Activated CD4-positive, alpha-beta T cell treated with anti-CD3 and anti-CD28 coated beads, Interleukin-2, amount 10 ng/mL, durations not matched to agents 7 days and 5 days (primary cell): ENCODE measurements around the gene ARCN1. TPM values are rescaled to one million over a fixed set of nuclear protein-coding genes. Genes with fewer than 3 reads are reported as not detected.
"Not testable (repeated sequence)": the region's sequence is repeated elsewhere in the genome, so short reads cannot be mapped to it uniquely, and the experiment has no call there.

Experiments used
- CTCF ChIA-PET: fragments of 350-600 bp; sonication (Branson Sonifier 250); formaldehyde crosslinking; loops from one replicate; lab custom pipeline; 2021; ENCODE audit warnings: antibody characterized with exemption; lab: Charles Lee
- POLR2A ChIA-PET: fragments of 350-600 bp; sonication (Branson Sonifier 250); formaldehyde crosslinking; loops from one replicate; lab custom pipeline; 2021; ENCODE audit warnings: antibody characterized with exemption; lab: Charles Lee
- DNase-seq: peaks from one replicate; pipeline ENCODE4 v3.0.0-alpha.2; 2020
- H3K27ac Mint-ChIP-seq: one replicate; pipeline ENCODE4 v1.8.0; 2021; ENCODE audit warnings: mild to moderate bottlenecking, moderate library complexity, mixed read lengths
- H3K27me3 Mint-ChIP-seq: one replicate; pipeline ENCODE4 v1.8.0; 2021; ENCODE audit warnings: mixed read lengths
- H3K36me3 Mint-ChIP-seq: one replicate; pipeline ENCODE4 v1.8.0; 2021; ENCODE audit warnings: low read depth, mixed read lengths
- H3K4me1 Mint-ChIP-seq: one replicate; pipeline ENCODE4 v1.8.0; 2021; ENCODE audit warnings: mixed read lengths
- H3K4me3 Mint-ChIP-seq: one replicate; pipeline ENCODE4 v1.8.0; 2021; ENCODE audit warnings: mild to moderate bottlenecking, moderate library complexity, mixed read lengths
- H3K9me3 Mint-ChIP-seq: one replicate; pipeline ENCODE4 v1.8.0; 2021; ENCODE audit warnings: mixed read lengths
- total RNA-seq, 2 experiments: library from RNA; stranded (reverse); gene quantifications; one replicate each; pipeline ENCODE4 v1.2.3, GENCODE V29; 2021

Gene ARCN1
- total RNA-seq, 2 experiments from 2014 or later, result 113 to 128 TPM

- ChIA-PET POLR2A (no interaction called here), CTCF (no interaction called here)
- Mint-ChIP-seq H3K9me3 (no peaks in the 10 kb centered on the region), H3K4me1 (peaks cover 16% of the 10 kb centered on the region), H3K36me3 (no peaks in the 10 kb centered on the region), H3K4me3 (no peak overlapping the region), H3K27me3 (no peaks in the 10 kb centered on the region), H3K27ac (no peak overlapping the region)
- no peak for DNase-seq
Measured at GRCh38 chr11:118560806-118561205, 11.4 kb upstream of the ARCN1 start.

DNA sequence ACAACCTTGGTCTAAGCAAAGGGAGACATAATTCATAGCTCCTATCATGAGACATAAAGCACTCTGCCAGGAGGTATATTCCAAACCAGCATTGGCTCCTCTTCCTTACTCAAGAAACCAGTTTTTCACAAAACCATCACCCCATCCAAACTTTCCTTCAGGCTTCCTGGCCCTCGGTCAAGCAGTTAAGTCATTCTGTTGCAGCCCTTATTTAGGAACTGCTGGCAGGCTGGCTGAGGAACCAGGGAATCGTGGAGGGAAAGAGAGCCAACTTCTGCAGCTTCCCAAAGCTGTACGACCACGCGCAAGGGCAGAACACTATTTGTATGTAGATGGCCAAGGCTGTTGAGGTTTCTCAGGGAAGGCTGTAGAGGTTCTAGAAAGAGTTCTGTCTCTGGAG, 7.2 kb upstream of the ARCN1 start:
- H3K36me3 Mint-ChIP-seq, result no peaks in the 10 kb centered on the region
- ChIA-PET POLR2A (no interaction called here), CTCF (no interaction called here)
- H3K4me3 Mint-ChIP-seq, result peak overlapping the region; percentile 92
- H3K9me3 Mint-ChIP-seq, result no peaks in the 10 kb centered on the region
- DNase-seq, result no peak
- no peaks in the 10 kb centered on the region for H3K27me3 Mint-ChIP-seq
- peaks cover 21% of the 10 kb centered on the region for H3K4me1 Mint-ChIP-seq
- H3K27ac Mint-ChIP-seq, result peak overlapping the region; percentile 28

DNA sequence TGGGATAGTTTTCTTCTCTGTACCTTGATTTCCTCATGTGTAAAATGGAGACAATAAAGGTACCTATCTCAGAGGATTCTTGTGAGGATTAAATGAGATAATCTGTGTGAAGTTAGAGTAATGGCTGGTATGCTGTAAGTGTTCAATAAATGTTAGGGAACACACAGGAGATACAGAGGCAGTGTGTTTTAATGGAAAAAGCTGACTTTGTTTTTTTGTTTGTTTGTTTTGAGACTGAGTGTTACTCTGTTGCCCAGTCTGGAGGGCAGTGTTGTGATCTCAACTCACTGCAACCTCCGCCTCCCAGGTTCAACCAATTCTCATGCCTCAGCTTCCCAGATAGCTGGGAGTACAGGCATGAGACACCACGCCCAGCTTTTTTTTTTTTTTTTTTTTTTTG, 2.5 kb upstream of the ARCN1 start:
- H3K9me3 Mint-ChIP-seq, result no peaks in the 10 kb centered on the region
- ChIA-PET POLR2A (interaction anchor here (0.7 kb wide), 1 partner anchor 155 kb away, joined by 5 read pairs; no protein-coding TSS in a partner anchor), CTCF (interaction anchor here (1.7 kb wide), 1 partner anchor 23 kb away, joined by 3 read pairs; no protein-coding TSS in a partner anchor)
- H3K4me3 Mint-ChIP-seq, result no peak overlapping the region
- H3K27ac Mint-ChIP-seq, result no peak overlapping the region
- peaks cover 37% of the 10 kb centered on the region for H3K4me1 Mint-ChIP-seq
- H3K36me3 Mint-ChIP-seq, result no peaks in the 10 kb centered on the region
- no peak for DNase-seq
- no peaks in the 10 kb centered on the region for H3K27me3 Mint-ChIP-seq

DNA sequence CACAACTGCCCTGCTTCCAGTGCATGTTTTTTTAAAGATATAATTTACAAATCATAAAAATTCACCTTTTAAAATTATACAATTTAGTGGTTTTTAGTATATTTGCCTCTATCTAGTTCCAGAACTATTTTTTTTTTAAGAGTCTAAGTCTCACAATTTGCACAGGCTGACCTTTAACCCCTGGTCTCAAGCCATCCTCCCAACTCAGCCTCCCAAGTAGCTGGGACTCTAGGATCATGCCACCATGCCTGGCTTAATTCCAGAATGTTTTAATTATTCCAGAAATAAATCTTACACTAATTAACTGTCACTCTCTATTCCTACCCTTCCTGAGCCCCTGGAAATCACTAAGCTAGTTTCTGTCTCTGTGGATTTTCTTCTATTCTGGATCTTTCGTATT, 1.4 kb upstream of the ARCN1 start:
- H3K9me3 Mint-ChIP-seq, result no peaks in the 10 kb centered on the region
- ChIA-PET CTCF (interaction anchor here (1.7 kb wide), 1 partner anchor 22 kb away, joined by 3 read pairs; no protein-coding TSS in a partner anchor), POLR2A (no interaction called here)
- peaks cover 7% of the 10 kb centered on the region for H3K36me3 Mint-ChIP-seq
- no peak overlapping the region for H3K27ac Mint-ChIP-seq
- no peak overlapping the region for H3K4me3 Mint-ChIP-seq
- no peak for DNase-seq
- H3K4me1 Mint-ChIP-seq, result peaks cover 39% of the 10 kb centered on the region
- H3K27me3 Mint-ChIP-seq, result no peaks in the 10 kb centered on the region

GRCh38 chr11:118571701-118572060, 528 bp upstream of the ARCN1 start:
- peak overlapping the region; percentile 94 for H3K27ac Mint-ChIP-seq
- peaks cover 41% of the 10 kb centered on the region for H3K4me1 Mint-ChIP-seq
- peak; percentile 6 for DNase-seq
- CTCF ChIA-PET, result interaction anchor here (0.7 to 1.2 kb wide), 3 partner anchors 14 to 1466 kb away, joined by 3 to 4 read pairs (median 4); no protein-coding TSS in a partner anchor
- H3K36me3 Mint-ChIP-seq, result peaks cover 12% of the 10 kb centered on the region
- H3K27me3 Mint-ChIP-seq, H3K9me3 Mint-ChIP-seq, POLR2A ChIA-PET: not testable (repeated sequence)
- H3K4me3 Mint-ChIP-seq, result peak overlapping the region; percentile 87

DNA sequence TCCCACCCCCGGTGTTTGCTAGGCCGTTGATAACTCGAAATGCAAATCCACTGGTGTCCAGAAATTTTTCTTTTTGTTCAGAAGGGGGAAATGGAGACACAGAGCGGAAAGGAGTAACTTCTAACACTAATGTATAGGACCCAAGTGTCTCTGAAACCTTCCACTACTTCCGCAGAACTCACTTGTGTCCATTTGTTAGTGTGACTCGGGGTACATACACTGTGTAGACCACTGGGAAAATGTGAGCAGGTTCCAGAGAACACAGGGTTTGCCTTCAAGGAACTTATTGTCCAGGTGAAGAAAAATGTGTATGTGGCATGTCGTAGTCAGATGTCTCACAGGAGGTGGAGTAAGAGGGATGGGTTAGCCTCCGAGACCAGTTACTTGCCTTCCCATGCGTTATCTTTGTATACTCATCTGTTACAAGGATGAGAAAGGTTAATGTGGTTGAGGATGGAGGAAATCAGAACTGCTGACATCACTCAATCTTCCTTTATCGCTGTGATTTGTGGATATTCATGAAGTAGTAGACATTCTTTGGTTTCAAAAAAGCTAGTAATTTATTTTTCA, 857 bp downstream of the ARCN1 start:
- peaks cover 46% of the 10 kb centered on the region for H3K4me1 Mint-ChIP-seq
- H3K36me3 Mint-ChIP-seq, result peaks cover 20% of the 10 kb centered on the region
- DNase-seq, result peak; percentile 39
- no peaks in the 10 kb centered on the region for H3K27me3 Mint-ChIP-seq
- peak overlapping the region; percentile 94 for H3K27ac Mint-ChIP-seq
- CTCF ChIA-PET, result interaction anchor here (1.0 to 1.2 kb wide), 3 partner anchors 15 to 64 kb away, joined by 3 read pairs; no protein-coding TSS in a partner anchor
- POLR2A ChIA-PET, result interaction anchor here (0.7 kb wide), 1 partner anchor 1519 kb away, joined by 3 read pairs; no protein-coding TSS in a partner anchor
- H3K9me3 Mint-ChIP-seq, result no peaks in the 10 kb centered on the region
- H3K4me3 Mint-ChIP-seq, result peak overlapping the region; percentile 87

DNA sequence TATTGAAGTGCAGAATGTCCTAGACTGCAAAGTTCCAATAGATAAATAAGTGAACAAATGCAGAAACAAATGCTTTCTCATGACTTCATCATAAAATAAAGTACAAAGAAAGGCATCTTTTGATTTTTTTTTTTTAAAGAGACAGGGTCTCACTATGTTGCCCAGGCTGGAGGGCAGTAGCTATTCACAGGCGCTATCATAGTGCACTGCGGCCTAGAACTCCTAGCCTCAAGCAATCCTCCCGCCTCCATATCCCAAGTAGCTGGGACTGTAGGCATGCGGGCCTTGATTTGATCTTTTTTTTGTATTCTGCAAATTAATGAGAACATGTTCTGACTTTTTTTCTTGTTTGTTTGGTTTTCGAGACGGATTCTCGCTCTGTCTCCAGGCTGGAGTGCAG, 2.4 kb downstream of the ARCN1 start:
- CTCF ChIA-PET, result no interaction called here
- H3K4me1 Mint-ChIP-seq, result peaks cover 54% of the 10 kb centered on the region
- POLR2A ChIA-PET, result interaction anchor here (0.6 kb wide), 1 partner anchor 183 kb away, joined by 5 read pairs; no protein-coding TSS in a partner anchor
- no peak overlapping the region for H3K27ac Mint-ChIP-seq
- H3K36me3 Mint-ChIP-seq, result peaks cover 25% of the 10 kb centered on the region
- H3K9me3 Mint-ChIP-seq, result no peaks in the 10 kb centered on the region
- H3K27me3 Mint-ChIP-seq, result no peaks in the 10 kb centered on the region
- DNase-seq, result no peak
- peak overlapping the region; percentile 34 for H3K4me3 Mint-ChIP-seq

DNA sequence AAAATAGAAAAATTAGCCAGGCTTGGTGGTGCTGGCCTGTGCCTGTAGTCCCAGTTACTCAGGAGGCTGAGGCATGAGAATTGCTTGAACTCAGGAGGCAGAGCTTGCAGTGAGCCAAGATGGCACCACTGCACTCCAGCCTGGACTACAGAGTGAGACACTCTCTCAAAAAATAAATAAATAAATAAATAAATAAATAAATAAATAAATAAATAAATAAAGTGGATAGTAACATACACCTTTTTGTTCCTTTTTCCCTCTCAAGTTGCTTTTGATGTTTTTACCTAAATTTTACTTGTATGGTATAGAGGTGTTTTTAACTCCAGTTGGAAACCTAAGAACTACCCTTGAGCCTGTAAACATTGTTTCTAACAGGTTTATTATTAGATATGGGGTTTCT, 5.8 kb downstream of the ARCN1 start:
- POLR2A ChIA-PET, H3K9me3 Mint-ChIP-seq, CTCF ChIA-PET, H3K4me3 Mint-ChIP-seq, H3K27ac Mint-ChIP-seq, H3K27me3 Mint-ChIP-seq, DNase-seq: not testable (repeated sequence)
- peaks cover 30% of the 10 kb centered on the region for H3K36me3 Mint-ChIP-seq
- H3K4me1 Mint-ChIP-seq, result peaks cover 44% of the 10 kb centered on the region

- Mint-ChIP-seq H3K4me3 (no peak overlapping the region), H3K36me3 (peaks cover 45% of the 10 kb centered on the region), H3K4me1 (peaks cover 18% of the 10 kb centered on the region), H3K27me3 (no peaks in the 10 kb centered on the region), H3K27ac (no peak overlapping the region), H3K9me3 (no peaks in the 10 kb centered on the region)
- CTCF ChIA-PET, result interaction anchor here (1.4 kb wide), 1 partner anchor 29 kb away, joined by 4 read pairs; no protein-coding TSS in a partner anchor
- POLR2A ChIA-PET, result no interaction called here
- DNase-seq, result no peak
Measured at GRCh38 chr11:118581057-118581456, 8.8 kb downstream of the ARCN1 start.

DNA sequence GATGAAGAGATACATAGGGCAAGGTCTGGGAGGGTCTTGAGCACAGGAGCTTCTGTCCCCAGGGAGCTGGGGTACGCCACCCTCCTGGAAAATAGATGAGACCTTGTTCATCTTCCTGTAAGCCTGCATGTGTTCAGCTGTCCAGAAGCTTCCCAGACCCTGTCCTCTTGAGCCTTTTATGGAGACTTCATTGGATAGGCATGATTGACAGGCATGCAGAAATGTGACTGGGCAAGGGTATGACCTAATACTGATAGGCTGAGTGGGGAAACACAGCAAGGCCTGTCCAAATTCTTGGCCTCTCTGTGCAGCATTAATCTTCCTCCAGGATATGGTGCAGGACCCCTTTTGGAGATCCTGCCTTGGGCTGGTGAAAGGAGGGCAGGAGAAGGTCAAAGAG, 15.7 kb downstream of the ARCN1 start:
- H3K9me3 Mint-ChIP-seq, result no peaks in the 10 kb centered on the region
- ChIA-PET POLR2A (no interaction called here), CTCF (no interaction called here)
- no peak overlapping the region for H3K4me3 Mint-ChIP-seq
- no peaks in the 10 kb centered on the region for H3K27me3 Mint-ChIP-seq
- no peak for DNase-seq
- H3K4me1 Mint-ChIP-seq, result peaks cover 1% of the 10 kb centered on the region
- H3K36me3 Mint-ChIP-seq, result peaks cover 55% of the 10 kb centered on the region
- no peak overlapping the region for H3K27ac Mint-ChIP-seq

GRCh38 chr11:118592616-118593367, 20.6 kb downstream of the ARCN1 start:
- H3K4me1 Mint-ChIP-seq, result peaks cover 17% of the 10 kb centered on the region
- H3K27ac Mint-ChIP-seq, result no peak overlapping the region
- peaks cover 48% of the 10 kb centered on the region for H3K36me3 Mint-ChIP-seq
- POLR2A ChIA-PET, result no interaction called here
- H3K9me3 Mint-ChIP-seq, result no peaks in the 10 kb centered on the region
- CTCF ChIA-PET, result interaction anchor here (0.9 to 1.0 kb wide), 2 partner anchors 22 to 450 kb away, joined by 3 read pairs; no protein-coding TSS in a partner anchor
- H3K27me3 Mint-ChIP-seq, result no peaks in the 10 kb centered on the region
- no peak overlapping the region for H3K4me3 Mint-ChIP-seq
- DNase-seq, result no peak

DNA sequence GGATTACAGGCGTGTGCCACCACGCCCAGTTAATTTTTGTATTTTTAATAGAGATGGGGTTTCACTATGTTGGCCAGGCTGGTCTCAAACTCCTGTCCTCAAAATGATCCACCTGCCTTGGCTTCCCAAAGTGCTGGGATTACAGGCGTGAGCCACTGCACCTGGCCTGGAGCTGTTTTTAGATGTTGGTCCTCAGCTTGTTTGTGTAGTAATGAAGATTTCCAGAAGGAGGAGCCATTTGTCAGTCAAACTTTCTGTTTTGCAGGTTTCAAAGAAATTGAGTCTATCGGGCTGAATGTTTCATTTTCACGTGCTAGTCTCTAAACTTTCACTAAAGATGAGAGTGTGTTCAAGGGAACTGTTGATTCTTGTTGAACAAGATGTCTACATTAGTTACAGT, 22.8 kb downstream of the ARCN1 start:
- POLR2A ChIA-PET, H3K27me3 Mint-ChIP-seq, H3K9me3 Mint-ChIP-seq, H3K4me3 Mint-ChIP-seq: not testable (repeated sequence)
- CTCF ChIA-PET, result interaction anchor here (0.5 to 1.8 kb wide), 10 partner anchors 8 to 468 kb away, joined by 3 to 8 read pairs (median 3); no protein-coding TSS in a partner anchor
- Mint-ChIP-seq H3K27ac (peak overlapping the region; percentile 58), H3K4me1 (peaks cover 17% of the 10 kb centered on the region), H3K36me3 (peaks cover 47% of the 10 kb centered on the region)
- DNase-seq, result peak; percentile 53
